A549 treated with AZD9567 at 1 μM for 4 hours (cell line): ENCODE measurements around the gene ZNF408. TPM values are rescaled to one million over a fixed set of nuclear protein-coding genes. Genes with fewer than 3 reads are reported as not detected.

Experiments used
- total RNA-seq: library from RNA; stranded (reverse); fragments of 200-300 nt; extraction: Qiagen RNA extraction; gene quantifications from 5 replicates; pipeline ENCODE4 v1.2.3, GENCODE V29; 2022; ENCODE audit not compliant: insufficient read depth

Gene ZNF408
- 12.1 to 20.7 TPM (median 17.2 TPM) in 5 replicates for total RNA-seq

GRCh38 chr11:46700241-46701077, at the start of gene ZNF408, which contains the start of gene ARHGAP1:
ZNF408 (plus strand) TSS chr11:46701031; CDS start chr11:46701048, 17 bp downstream.
ARHGAP1 (minus strand) TSS chr11:46700619; CDS start chr11:46696107, 4,512 bp downstream.

GRCh38 chr11:46719048-46719542, 18.3 kb downstream of the ZNF408 start, which contains the start of gene F2:
F2 (plus strand) TSS chr11:46719213; CDS start chr11:46719236, 23 bp downstream.

Other genes with a start within 250 kb of the ZNF408 start
- gene AMBRA1, start 107.0 kb upstream of the ZNF408 start, total RNA-seq = 15.8 to 29.3 TPM (median 16.3 TPM) in 5 replicates
- 4.9 to 5.5 TPM (median 5.2 TPM) in 5 replicates for gene HARBI1, start 83.8 kb upstream of the ZNF408 start, total RNA-seq
- gene ATG13, start 83.5 kb upstream of the ZNF408 start, total RNA-seq = 34.2 to 58.2 TPM (median 56.4 TPM) in 5 replicates
- 51.3 to 61.9 TPM (median 54.7 TPM) in 5 replicates for gene ARHGAP1, start 412 bp upstream of the ZNF408 start, total RNA-seq
- gene F2, start 18.2 kb downstream of the ZNF408 start, total RNA-seq = 1.8 to 5.0 TPM (median 2.0 TPM) in 5 replicates
- 60.5 to 113 TPM (median 70.8 TPM) in 5 replicates for gene CKAP5, start 145.2 kb downstream of the ZNF408 start, total RNA-seq
- gene LRP4, start 217.5 kb downstream of the ZNF408 start, total RNA-seq = 6.7 to 7.8 TPM (median 7.1 TPM) in 5 replicates
- 23.0 to 31.7 TPM (median 28.9 TPM) in 5 replicates for gene CSTPP1, start 235.7 kb downstream of the ZNF408 start, total RNA-seq